Measurements from ENCODE around the gene PTPRF.

PTPRF gene

DNA sequence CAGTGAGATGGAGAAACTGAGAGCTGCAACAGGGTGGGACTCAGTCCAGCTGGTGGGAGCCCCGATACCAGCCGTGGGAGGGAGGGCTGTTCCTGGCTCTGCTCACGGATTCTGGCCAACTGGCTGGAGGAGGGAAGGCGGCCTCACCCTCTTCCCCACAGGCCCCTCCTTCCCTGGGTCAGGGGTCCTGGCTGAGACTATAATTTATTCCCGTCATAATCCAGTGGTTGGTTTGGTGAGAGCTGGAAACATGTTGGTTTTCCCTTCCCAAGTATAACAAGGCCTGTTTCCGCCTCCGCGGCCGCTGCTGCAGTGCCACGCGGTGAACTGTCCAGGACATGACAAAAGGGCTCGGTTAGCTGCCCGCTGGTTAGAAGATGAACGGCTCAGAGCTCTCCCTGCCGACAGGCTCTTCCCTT, 10.0 kb downstream of the PTPRF start:
- H3K18ac ChIP-seq (ENCODE audit: low read length), result peak overlapping the region; percentile 58
- H3K4me1 ChIP-seq (ENCODE audit: control insufficient read depth in 2 of 2, insufficient read depth in 1 of 2, low read depth in 1 of 2, low read length in 2 of 2), result peaks cover 12 to 27% of the 10 kb centered on the region in 2 donors
- H3K23ac ChIP-seq (ENCODE audit: low read depth, low read length, poor library complexity), result peak overlapping the region; percentile 37
- H3K9me3 ChIP-seq (replicated peaks in 1 of 2; ENCODE audit: control insufficient read depth in 2 of 2, insufficient read depth in 1 of 2, low read depth in 1 of 2, low read length in 2 of 2), result no peaks in the 10 kb centered on the region
- peaks cover 19 to 46% of the 10 kb centered on the region in 2 donors for H3K36me3 ChIP-seq (replicated peaks in 1 of 2; ENCODE audit: control insufficient read depth in 2 of 2, insufficient read depth in 2 of 2, low read length in 2 of 2)
- no peak overlapping the region for H2BK12ac ChIP-seq (ENCODE audit: low read length)
- H3K9ac ChIP-seq (ENCODE audit: low read depth, low read length, poor library complexity), result no peak overlapping the region
- H3K27me3 ChIP-seq (ENCODE audit: control insufficient read depth in 3 of 3, insufficient read depth in 3 of 3, low read depth in 1 of 3, low read length in 3 of 3), result no peaks in the 10 kb centered on the region
- H2BK15ac ChIP-seq (ENCODE audit: low read length), result no peak overlapping the region
- no peak overlapping the region for H3K4me2 ChIP-seq (ENCODE audit: insufficient read depth, low read length, poor library complexity, severe bottlenecking)
- no CpG with 5 or more reads among the region's 15 CpGs for WGBS, 2 donors (ENCODE audit: extremely low coverage in 2 of 2, insufficient read length in 2 of 2, insufficient replicate concordance in 1 of 2)
- H3K4ac ChIP-seq (ENCODE audit: low read length), result no peak overlapping the region
- no peak overlapping the region for H2AFZ ChIP-seq (ENCODE audit: low read length)
- no peak overlapping the region for H3K4me3 ChIP-seq (ENCODE audit: low read length in 2 of 2)
- H3K27ac ChIP-seq (replicated peaks; ENCODE audit: low read length), result no peak overlapping the region
- peak overlapping the region; percentile 29 for H2AK5ac ChIP-seq (ENCODE audit: low read depth, low read length)
- no peak overlapping the region for H4K8ac ChIP-seq (ENCODE audit: low read depth, low read length)
- peaks cover 23% of the 10 kb centered on the region for H3K79me1 ChIP-seq (ENCODE audit: low read depth, low read length)
- no peak overlapping the region for H2BK120ac ChIP-seq (ENCODE audit: low read depth, low read length)
- no peak overlapping the region for H4K91ac ChIP-seq (ENCODE audit: low read depth, low read length, poor library complexity)
- H2BK5ac ChIP-seq (ENCODE audit: low read length), result peak overlapping the region; percentile 80
- peak overlapping the region; percentile 73 for H3K14ac ChIP-seq (ENCODE audit: low read length)
- no peak for DNase-seq (ENCODE audit: low spot score)

DNA sequence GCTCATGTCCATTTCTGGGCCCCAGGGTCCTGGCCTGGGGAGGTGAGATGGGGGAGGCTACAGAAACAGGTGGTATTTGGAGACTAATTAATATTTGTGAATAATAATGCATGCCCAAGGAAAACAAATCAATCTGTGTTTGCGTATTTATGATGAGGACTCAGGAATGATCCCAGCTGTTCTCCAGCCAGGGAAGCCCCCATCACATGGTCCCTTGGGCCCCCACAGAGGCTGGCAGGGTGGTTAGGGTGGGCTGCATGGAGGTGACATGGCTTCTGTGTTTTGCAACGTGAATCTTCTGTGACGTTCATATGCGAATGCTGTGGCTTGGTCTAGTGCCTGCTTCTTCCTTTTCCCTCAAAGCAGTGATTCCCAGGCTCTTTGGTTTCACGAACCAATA, 10.5 kb downstream of the PTPRF start:
- no peak overlapping the region for H3K14ac ChIP-seq (ENCODE audit: low read length)
- no peak overlapping the region for H2BK12ac ChIP-seq (ENCODE audit: low read length)
- no peak overlapping the region for H3K23ac ChIP-seq (ENCODE audit: low read depth, low read length, poor library complexity)
- H3K9ac ChIP-seq (ENCODE audit: low read depth, low read length, poor library complexity), result no peak overlapping the region
- no peak overlapping the region for H3K27ac ChIP-seq (replicated peaks; ENCODE audit: low read length)
- no peak overlapping the region for H3K4ac ChIP-seq (ENCODE audit: low read length)
- H4K8ac ChIP-seq (ENCODE audit: low read depth, low read length), result no peak overlapping the region
- H3K4me1 ChIP-seq (ENCODE audit: control insufficient read depth in 2 of 2, insufficient read depth in 1 of 2, low read depth in 1 of 2, low read length in 2 of 2), result peaks cover 16 to 29% of the 10 kb centered on the region in 2 donors
- peak overlapping the region; percentile 25 for H2AK5ac ChIP-seq (ENCODE audit: low read depth, low read length)
- H2AFZ ChIP-seq (ENCODE audit: low read length), result no peak overlapping the region
- H2BK15ac ChIP-seq (ENCODE audit: low read length), result no peak overlapping the region
- DNase-seq (ENCODE audit: low spot score), result no peak
- whole genome bisulfite sequencing, 2 donors (ENCODE audit: extremely low coverage in 2 of 2, insufficient read length in 2 of 2, insufficient replicate concordance in 1 of 2), result no CpG with 5 or more reads among the region's 5 CpGs
- H3K9me3 ChIP-seq (replicated peaks in 1 of 2; ENCODE audit: control insufficient read depth in 2 of 2, insufficient read depth in 1 of 2, low read depth in 1 of 2, low read length in 2 of 2), result no peaks in the 10 kb centered on the region
- H3K27me3 ChIP-seq (ENCODE audit: control insufficient read depth in 3 of 3, insufficient read depth in 3 of 3, low read depth in 1 of 3, low read length in 3 of 3), result no peaks in the 10 kb centered on the region
- H4K91ac ChIP-seq (ENCODE audit: low read depth, low read length, poor library complexity), result no peak overlapping the region
- peaks cover 19 to 46% of the 10 kb centered on the region in 2 donors for H3K36me3 ChIP-seq (replicated peaks in 1 of 2; ENCODE audit: control insufficient read depth in 2 of 2, insufficient read depth in 2 of 2, low read length in 2 of 2)
- no peak overlapping the region for H3K4me3 ChIP-seq (ENCODE audit: low read length in 2 of 2)
- no peak overlapping the region for H3K4me2 ChIP-seq (ENCODE audit: insufficient read depth, low read length, poor library complexity, severe bottlenecking)
- no peak overlapping the region for H2BK120ac ChIP-seq (ENCODE audit: low read depth, low read length)
- H2BK5ac ChIP-seq (ENCODE audit: low read length), result peak overlapping the region; percentile 80
- no peak overlapping the region for H3K18ac ChIP-seq (ENCODE audit: low read length)
- peaks cover 23% of the 10 kb centered on the region for H3K79me1 ChIP-seq (ENCODE audit: low read depth, low read length)

DNA sequence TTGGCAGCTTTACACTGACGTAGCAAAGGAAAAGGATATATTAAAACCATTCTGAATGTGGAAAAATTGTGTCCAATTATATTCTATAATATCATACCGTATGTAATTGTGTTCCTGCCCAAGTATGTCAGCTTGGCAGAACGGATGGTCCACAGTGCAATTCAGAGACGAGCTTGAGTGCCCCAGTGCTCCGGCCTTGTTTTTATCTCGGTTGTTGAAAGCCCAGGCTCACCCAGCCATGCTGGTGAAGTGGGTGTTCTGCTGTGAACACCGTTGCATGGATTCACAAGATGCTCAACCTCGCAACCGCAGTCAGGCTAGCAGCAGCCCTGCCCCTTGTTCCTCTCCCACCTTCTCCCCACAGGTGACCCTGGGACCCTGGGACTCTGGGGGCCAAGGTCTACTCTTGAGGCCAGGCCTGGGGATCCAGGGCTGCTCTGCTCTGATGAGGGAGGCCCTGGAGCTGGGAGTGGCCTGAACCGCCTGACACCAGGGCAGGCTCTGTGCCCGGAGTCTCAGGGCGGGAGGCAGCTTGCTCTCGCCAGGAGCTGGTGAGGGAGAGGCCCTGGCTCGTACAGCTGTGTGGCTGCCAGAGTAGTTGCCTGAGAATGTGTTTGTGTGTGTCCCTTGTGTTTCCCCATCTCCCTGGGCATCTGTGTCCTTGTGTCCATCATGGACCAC, 11.2 kb downstream of the PTPRF start:
- no peak overlapping the region for H3K14ac ChIP-seq (ENCODE audit: low read length)
- no peak overlapping the region for H2BK5ac ChIP-seq (ENCODE audit: low read length)

DNA sequence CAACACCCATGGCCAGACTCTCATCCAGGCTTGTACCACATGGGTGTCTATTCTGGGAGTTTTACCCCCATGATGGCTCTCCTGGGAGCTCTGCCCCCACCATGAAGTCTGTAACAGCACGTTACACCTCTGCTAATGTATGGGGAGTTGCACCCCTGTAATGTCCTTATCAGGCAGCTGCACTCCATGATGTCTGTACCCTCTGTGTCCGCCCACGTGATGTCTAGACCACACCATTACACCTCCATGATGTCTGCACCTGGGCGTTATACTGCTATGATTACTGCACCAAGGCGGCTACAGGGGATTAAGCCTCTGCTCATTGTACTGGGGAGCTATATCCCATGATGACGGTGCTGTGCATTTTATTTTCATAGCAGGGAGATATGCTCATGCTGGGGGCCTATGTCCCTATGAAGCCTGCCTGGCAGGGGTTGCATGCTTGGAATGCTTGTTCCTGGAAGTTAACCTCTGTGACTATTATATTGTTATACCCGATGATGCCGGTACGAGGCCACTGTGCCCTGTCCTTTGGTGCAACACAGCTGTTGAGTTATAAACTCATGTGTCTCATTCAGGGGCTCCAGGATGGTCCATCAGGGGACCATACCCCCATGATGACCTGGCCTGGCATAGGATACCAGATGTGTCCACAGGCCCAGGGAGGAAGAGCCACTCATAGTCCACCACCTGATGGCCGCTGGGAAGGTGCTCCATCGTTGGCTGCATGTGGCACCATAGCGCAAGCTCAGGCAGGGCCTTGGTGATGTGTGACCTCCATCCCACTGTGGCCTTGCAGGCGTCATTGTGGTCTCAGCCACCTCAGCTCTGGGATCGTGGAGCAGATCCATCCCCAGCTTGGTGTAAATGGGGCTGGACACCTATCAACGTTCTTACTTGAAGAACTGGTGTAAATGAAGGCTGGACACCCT, 12.1 kb downstream of the PTPRF start:
- Histone ChIP-seq H2BK12ac (ENCODE audit: low read length) (no peak overlapping the region), H2BK5ac (ENCODE audit: low read length) (no peak overlapping the region), H3K9me3 (replicated peaks in 1 of 2; ENCODE audit: control insufficient read depth in 2 of 2, insufficient read depth in 1 of 2, low read depth in 1 of 2, low read length in 2 of 2) (no peaks in the 10 kb centered on the region), H3K27me3 (ENCODE audit: control insufficient read depth in 3 of 3, insufficient read depth in 3 of 3, low read depth in 1 of 3, low read length in 3 of 3) (no peaks in the 10 kb centered on the region), H3K9ac (ENCODE audit: low read depth, low read length, poor library complexity) (no peak overlapping the region), H2BK15ac (ENCODE audit: low read length) (no peak overlapping the region), H3K79me1 (ENCODE audit: low read depth, low read length) (peaks cover 15% of the 10 kb centered on the region), H3K23ac (ENCODE audit: low read depth, low read length, poor library complexity) (no peak overlapping the region), H3K4me1 (ENCODE audit: control insufficient read depth in 2 of 2, insufficient read depth in 1 of 2, low read depth in 1 of 2, low read length in 2 of 2) (peaks cover 33 to 43% of the 10 kb centered on the region in 2 donors), H3K27ac (replicated peaks; ENCODE audit: low read length) (no peak overlapping the region), H3K4me2 (ENCODE audit: insufficient read depth, low read length, poor library complexity, severe bottlenecking) (no peak overlapping the region), H3K14ac (ENCODE audit: low read length) (peak overlapping the region; percentile 33), H3K4ac (ENCODE audit: low read length) (no peak overlapping the region), H2BK120ac (ENCODE audit: low read depth, low read length) (no peak overlapping the region), H3K18ac (ENCODE audit: low read length) (peak overlapping the region; percentile 40), H2AK5ac (ENCODE audit: low read depth, low read length) (no peak overlapping the region), H3K4me3 (ENCODE audit: low read length in 2 of 2) (no peak overlapping the region), H3K36me3 (replicated peaks in 1 of 2; ENCODE audit: control insufficient read depth in 2 of 2, insufficient read depth in 2 of 2, low read length in 2 of 2) (peaks cover 19 to 46% of the 10 kb centered on the region in 2 donors), H2AFZ (ENCODE audit: low read length) (no peak overlapping the region), H4K91ac (ENCODE audit: low read depth, low read length, poor library complexity) (no peak overlapping the region), H4K8ac (ENCODE audit: low read depth, low read length) (no peak overlapping the region)
- no peak for DNase-seq (ENCODE audit: low spot score)
- WGBS, 2 donors (ENCODE audit: extremely low coverage in 2 of 2, insufficient read length in 2 of 2, insufficient replicate concordance in 1 of 2), result no CpG with 5 or more reads among the region's 15 CpGs

More for the DNA sequence above, 11.2 kb downstream of the PTPRF start:
- Histone ChIP-seq H2AK5ac (ENCODE audit: low read depth, low read length) (no peak overlapping the region), H3K18ac (ENCODE audit: low read length) (no peak overlapping the region), H4K91ac (ENCODE audit: low read depth, low read length, poor library complexity) (no peak overlapping the region), H3K9me3 (replicated peaks in 1 of 2; ENCODE audit: control insufficient read depth in 2 of 2, insufficient read depth in 1 of 2, low read depth in 1 of 2, low read length in 2 of 2) (no peaks in the 10 kb centered on the region), H3K9ac (ENCODE audit: low read depth, low read length, poor library complexity) (no peak overlapping the region), H3K27ac (replicated peaks; ENCODE audit: low read length) (no peak overlapping the region), H3K4ac (ENCODE audit: low read length) (no peak overlapping the region), H3K4me2 (ENCODE audit: insufficient read depth, low read length, poor library complexity, severe bottlenecking) (no peak overlapping the region), H3K23ac (ENCODE audit: low read depth, low read length, poor library complexity) (no peak overlapping the region), H4K8ac (ENCODE audit: low read depth, low read length) (no peak overlapping the region), H3K36me3 (replicated peaks in 1 of 2; ENCODE audit: control insufficient read depth in 2 of 2, insufficient read depth in 2 of 2, low read length in 2 of 2) (peaks cover 19 to 51% of the 10 kb centered on the region in 2 donors), H3K27me3 (ENCODE audit: control insufficient read depth in 3 of 3, insufficient read depth in 3 of 3, low read depth in 1 of 3, low read length in 3 of 3) (no peaks in the 10 kb centered on the region), H2AFZ (ENCODE audit: low read length) (no peak overlapping the region), H3K79me1 (ENCODE audit: low read depth, low read length) (peaks cover 19% of the 10 kb centered on the region), H3K4me1 (ENCODE audit: control insufficient read depth in 2 of 2, insufficient read depth in 1 of 2, low read depth in 1 of 2, low read length in 2 of 2) (peaks cover 24 to 36% of the 10 kb centered on the region in 2 donors), H3K4me3 (ENCODE audit: low read length in 2 of 2) (no peak overlapping the region), H2BK120ac (ENCODE audit: low read depth, low read length) (no peak overlapping the region), H2BK12ac (ENCODE audit: low read length) (no peak overlapping the region), H2BK15ac (ENCODE audit: low read length) (no peak overlapping the region)
- WGBS, 2 donors (ENCODE audit: extremely low coverage in 2 of 2, insufficient read length in 2 of 2, insufficient replicate concordance in 1 of 2), result no CpG with 5 or more reads among the region's 14 CpGs
- DNase-seq (ENCODE audit: low spot score), result no peak
